Stimulated activated CD4-positive, alpha-beta T cell treated with anti-CD3 and anti-CD28 coated beads, Interleukin-4, amount 100 ng/mL, for 48 hours (primary cell): ENCODE data around the gene ASPG.

Experiments used
- DNase-seq, 2 donors: peaks; one replicate each; pipeline ENCODE4 v3.0.0-alpha.2; 2020; ENCODE audit warnings: low read depth in 2 of 2

The ASPG gene

GRCh38 chr14:104161602-104162367, 76.3 kb downstream of the ASPG start:
- DNase-seq = no peak

- no peak for DNase-seq
These were observed 77.0 kb downstream of the ASPG start for GRCh38 chr14:104162495-104162894.

- no peak for DNase-seq
These were observed 78.0 kb downstream of the ASPG start for GRCh38 chr14:104163541-104163940.

GRCh38 chr14:104164041-104164440, 78.5 kb downstream of the ASPG start:
- DNase-seq = no peak

GRCh38 chr14:104164512-104164911, 79.0 kb downstream of the ASPG start:
- no peak for DNase-seq
